ENCODE data around the gene POLK. TPM values are rescaled to one million over a fixed set of nuclear protein-coding genes. Genes with fewer than 3 reads are reported as not detected.
A peak's percentile ranks its signal among the peaks of the same experiment; 100 is the strongest.

Gene POLK
- total RNA-seq, 6 experiments from 2014 or later = 11.5 to 16.3 (median 14.1) TPM

- Histone ChIP-seq H3K4me1 (peaks cover 0 to 5% (median 0%) of the 10 kb centered on the region in 4 donors), H3K27ac (no peak overlapping the region), H3K4me3 (no peak overlapping the region), H3K27me3 (no peaks in the 10 kb centered on the region), H3K9me3 (no peaks in the 10 kb centered on the region), H3K36me3 (no peaks in the 10 kb centered on the region)
- intact Hi-C loops (cut with DNase I) = no loop called here
- TF ChIP-seq POLR2A (IDR thresholded peaks at IDR 0.05) (no peak), CTCF (IDR thresholded peaks at IDR 0.05) (no peak)
- DNase-seq = no peak
- WGBS (ENCODE audit: insufficient coverage, low coverage, low lambda C conversion rate, missing lambda C conversion rate) = 92% methylated on average over 2 of the region's 2 CpGs
- ATAC-seq = no peak
These were observed 9.5 kb downstream of the POLK start for GRCh38 chr5:75521195-75521594.

- DNase-seq = no peak
- H3K4me1 ChIP-seq = peaks cover 0 to 5% (median 0%) of the 10 kb centered on the region in 4 donors
- H3K27me3 ChIP-seq = no peaks in the 10 kb centered on the region
These were observed 10.3 kb downstream of the POLK start for GRCh38 chr5:75522025-75522424.

GRCh38 chr5:75522542-75522941, 10.9 kb downstream of the POLK start:
- 100% methylated on average over 1 of the region's 1 CpG for WGBS (ENCODE audit: insufficient coverage, low coverage, low lambda C conversion rate, missing lambda C conversion rate)
- Histone ChIP-seq H3K36me3 (no peaks in the 10 kb centered on the region), H3K27ac (no peak overlapping the region), H3K9me3 (no peaks in the 10 kb centered on the region), H3K27me3 (no peaks in the 10 kb centered on the region), H3K4me1 (peaks cover 0 to 5% (median 0%) of the 10 kb centered on the region in 4 donors), H3K4me3 (no peak overlapping the region)
- intact Hi-C loops (cut with DNase I) = no loop called here
- no peak for DNase-seq
- TF ChIP-seq CTCF (IDR thresholded peaks at IDR 0.05) (no peak), POLR2A (IDR thresholded peaks at IDR 0.05) (no peak)
- ATAC-seq = no peak

More at GRCh38 chr5:75522025-75522424, 10.3 kb downstream of the POLK start:
- Histone ChIP-seq H3K27ac (no peak overlapping the region), H3K4me3 (no peak overlapping the region), H3K9me3 (no peaks in the 10 kb centered on the region), H3K36me3 (no peaks in the 10 kb centered on the region)
- no peak for TF ChIP-seq CTCF (IDR thresholded peaks at IDR 0.05)
- TF ChIP-seq POLR2A (IDR thresholded peaks at IDR 0.05) = no peak
- ATAC-seq = no peak
- intact Hi-C loops (cut with DNase I) = no loop called here

GRCh38 chr5:75523275-75523674, 11.6 kb downstream of the POLK start:
- Histone ChIP-seq H3K27me3 (no peaks in the 10 kb centered on the region), H3K27ac (no peak overlapping the region), H3K4me3 (no peak overlapping the region), H3K4me1 (peaks cover 0 to 5% (median 0%) of the 10 kb centered on the region in 4 donors), H3K36me3 (no peaks in the 10 kb centered on the region), H3K9me3 (no peaks in the 10 kb centered on the region)
- TF ChIP-seq POLR2A (IDR thresholded peaks at IDR 0.05) (no peak), CTCF (IDR thresholded peaks at IDR 0.05) (no peak)
- WGBS (ENCODE audit: insufficient coverage, low coverage, low lambda C conversion rate, missing lambda C conversion rate) = 93% methylated on average over 1 of the region's 1 CpG
- intact Hi-C loops (cut with DNase I) = no loop called here
- ATAC-seq (peak in 1 of 4 donors; percentile 53), DNase-seq (no peak)

GRCh38 chr5:75524071-75524470, 12.4 kb downstream of the POLK start:
- peaks cover 0 to 5% (median 0%) of the 10 kb centered on the region in 4 donors for H3K4me1 ChIP-seq
- TF ChIP-seq POLR2A (IDR thresholded peaks at IDR 0.05) = no peak
- no peak for TF ChIP-seq CTCF (IDR thresholded peaks at IDR 0.05)
- WGBS (ENCODE audit: insufficient coverage, low coverage, low lambda C conversion rate, missing lambda C conversion rate) = 65% methylated on average over 3 of the region's 3 CpGs
- H3K9me3 ChIP-seq = no peaks in the 10 kb centered on the region
- intact Hi-C loops (cut with DNase I) = no loop called here
- DNase-seq = no peak
- H3K27ac ChIP-seq = no peak overlapping the region
- no peak overlapping the region for H3K4me3 ChIP-seq
- H3K36me3 ChIP-seq = no peaks in the 10 kb centered on the region
- no peak for ATAC-seq
- no peaks in the 10 kb centered on the region for H3K27me3 ChIP-seq
